NCI-H1417 treated with DMSO at 0.1 percent for 48 hours (cell line): Measurements from ENCODE around the gene ANKS1B.

ENCODE experiments used
- DNase-seq: peaks from one replicate; lab custom pipeline; 2025; lab: John Stamatoyannopoulos, UW

The ANKS1B gene

DNA sequence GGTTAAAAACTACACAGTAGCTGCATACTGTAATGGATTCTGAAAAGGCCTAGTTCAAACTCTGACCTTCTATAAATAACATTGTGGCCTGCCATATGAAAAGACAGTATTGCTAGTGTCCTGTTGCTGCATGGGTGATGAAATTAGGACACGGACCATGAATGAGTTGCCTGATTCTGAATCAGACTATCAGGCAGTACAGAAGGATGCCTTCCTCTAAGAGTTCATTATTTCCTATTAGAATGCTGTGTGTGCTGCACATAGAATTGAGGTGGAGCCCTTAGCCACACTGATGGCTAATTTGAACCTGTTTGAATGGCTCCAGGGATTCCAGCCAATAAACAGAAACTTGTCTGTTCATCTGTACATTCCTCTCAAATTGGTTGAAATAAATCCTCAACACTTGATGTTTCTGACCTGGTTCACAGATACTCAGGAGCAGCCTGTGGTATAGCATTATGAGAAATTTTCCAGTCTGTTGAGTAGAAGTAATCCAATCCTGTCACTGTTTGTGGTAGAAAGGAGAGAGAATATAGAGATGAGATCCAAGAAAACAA lies 856.4 kb downstream of the ANKS1B start:
- no peak for DNase-seq

DNA sequence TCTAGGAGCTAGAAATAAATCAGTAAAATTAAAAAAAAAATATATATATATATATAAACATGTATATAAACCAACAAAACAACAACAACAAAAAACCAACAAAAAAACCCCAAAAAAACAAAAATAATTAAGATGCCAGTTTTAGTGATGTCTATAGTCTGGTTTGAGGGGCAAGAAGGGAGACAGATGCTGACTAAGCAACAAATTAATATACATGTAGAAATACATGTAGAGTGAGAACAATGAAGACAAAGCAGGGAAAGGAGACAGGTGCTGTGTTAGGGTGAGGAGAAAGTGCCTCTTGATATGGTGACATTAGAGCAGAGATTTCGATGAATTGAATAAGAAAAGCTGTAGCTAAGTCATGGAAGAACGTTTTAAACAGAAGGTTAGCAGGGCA lies 861.8 kb downstream of the ANKS1B start:
- no peak for DNase-seq

- DNase-seq = no peak
Observed at GRCh38 chr12:99122496-99122895, 862.2 kb downstream of the ANKS1B start.

DNA sequence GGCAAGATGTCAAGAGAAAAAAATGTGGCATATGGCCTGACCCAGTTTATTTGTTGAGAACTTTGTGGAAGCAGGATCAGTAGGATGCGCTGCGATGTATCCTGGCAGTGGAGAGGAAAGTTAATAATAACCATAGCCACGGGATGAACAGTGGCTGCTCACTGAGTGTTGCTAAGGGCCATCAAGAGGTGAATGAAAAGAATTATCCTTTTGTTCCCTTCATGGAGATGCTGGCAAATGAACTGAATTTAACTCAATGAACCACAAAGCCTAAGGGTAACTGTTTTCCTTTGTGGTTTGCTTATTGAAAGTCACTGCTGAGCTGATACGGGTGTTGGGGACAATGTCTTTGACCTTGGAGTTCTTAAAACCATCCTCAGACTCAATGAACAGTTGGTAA lies 863.2 kb downstream of the ANKS1B start:
- no peak for DNase-seq

DNA sequence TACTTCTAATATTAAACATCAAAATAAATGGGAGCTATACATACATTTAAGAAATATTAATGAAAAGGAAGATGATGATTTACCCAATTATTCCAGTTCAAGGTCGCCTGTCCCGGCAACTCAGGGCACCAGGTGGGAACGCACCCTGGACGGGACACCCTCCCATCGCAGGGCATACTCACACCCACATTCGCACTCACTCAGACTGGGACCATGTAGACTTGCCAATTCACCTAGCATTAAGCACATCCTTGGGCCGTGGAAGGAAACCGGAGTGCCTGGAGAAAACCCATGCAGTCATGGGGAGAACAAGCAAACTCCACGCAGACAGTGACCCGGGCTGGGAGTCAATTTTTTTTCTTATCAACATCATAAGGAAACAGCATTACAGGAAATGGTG lies 864.8 kb downstream of the ANKS1B start:
- DNase-seq = no peak

DNA sequence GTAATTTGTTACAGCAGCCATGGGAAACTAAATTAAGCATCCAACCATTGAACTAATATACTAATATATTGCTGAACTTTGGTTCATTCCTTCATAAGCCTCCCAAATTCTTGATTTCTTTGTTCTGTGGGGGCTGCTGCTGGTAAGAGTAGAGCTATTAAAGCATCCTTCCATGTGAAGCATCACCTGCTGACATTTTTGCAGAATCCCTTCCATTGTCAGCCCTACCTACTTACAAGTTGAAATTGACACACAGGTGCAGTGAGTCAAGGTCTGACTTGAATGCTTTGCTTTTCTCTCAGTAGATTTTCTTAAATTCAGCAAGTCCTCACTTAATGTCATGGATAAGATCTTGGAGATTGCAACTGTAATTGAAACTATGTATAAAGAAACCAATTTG lies 865.3 kb downstream of the ANKS1B start:
- DNase-seq = no peak

- peak; percentile 70 for DNase-seq
Observed at GRCh38 chr12:99111600-99111999, 873.1 kb downstream of the ANKS1B start.

GRCh38 chr12:99110868-99111267 lies 873.9 kb downstream of the ANKS1B start:
- peak; percentile 40 for DNase-seq

- DNase-seq = no peak
Observed at GRCh38 chr12:99110212-99110611, 874.5 kb downstream of the ANKS1B start.

GRCh38 chr12:99108924-99109323 lies 875.8 kb downstream of the ANKS1B start:
- no peak for DNase-seq

GRCh38 chr12:99099786-99100185 lies 885.0 kb downstream of the ANKS1B start:
- DNase-seq = no peak

DNA sequence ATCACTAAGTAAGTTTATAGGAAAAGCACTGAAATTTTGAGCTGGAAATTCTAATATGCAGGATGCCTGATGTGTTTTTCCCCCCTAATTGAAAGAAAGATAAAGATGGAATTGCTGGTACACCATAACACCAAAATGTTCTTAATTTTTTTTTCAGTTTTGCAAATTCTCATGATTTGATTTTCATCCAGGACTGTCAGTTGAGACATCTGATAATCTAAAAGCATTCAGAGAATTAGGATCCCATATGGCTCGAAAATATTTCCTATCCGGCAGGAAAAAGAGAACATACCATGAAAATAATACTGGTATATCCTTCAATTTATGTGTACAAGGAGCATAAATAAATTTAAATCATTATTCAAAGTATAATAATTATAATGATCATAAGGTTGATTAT lies 887.6 kb downstream of the ANKS1B start:
- no peak for DNase-seq

DNA sequence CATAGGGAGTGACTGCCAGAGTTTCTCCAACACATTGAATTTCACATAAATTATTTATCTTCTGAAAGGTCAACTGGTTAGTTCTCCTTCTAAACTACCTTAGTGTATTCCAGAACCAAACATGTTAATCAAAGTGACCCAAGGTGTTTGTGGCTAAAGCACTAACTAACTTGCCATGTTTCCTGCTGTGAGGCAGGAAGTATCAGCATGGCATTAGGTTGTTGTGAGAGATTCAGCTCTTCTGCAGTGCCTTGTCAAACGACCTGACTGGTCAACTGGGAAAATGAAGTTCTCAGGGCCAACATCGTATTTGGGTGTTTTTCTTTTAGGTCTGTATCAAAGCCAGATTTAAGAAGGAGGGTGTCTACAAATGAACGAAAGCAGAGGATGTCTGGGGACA lies 891.6 kb downstream of the ANKS1B start:
- no peak for DNase-seq

GRCh38 chr12:99092100-99092851 lies 892.5 kb downstream of the ANKS1B start:
- DNase-seq = no peak

DNA sequence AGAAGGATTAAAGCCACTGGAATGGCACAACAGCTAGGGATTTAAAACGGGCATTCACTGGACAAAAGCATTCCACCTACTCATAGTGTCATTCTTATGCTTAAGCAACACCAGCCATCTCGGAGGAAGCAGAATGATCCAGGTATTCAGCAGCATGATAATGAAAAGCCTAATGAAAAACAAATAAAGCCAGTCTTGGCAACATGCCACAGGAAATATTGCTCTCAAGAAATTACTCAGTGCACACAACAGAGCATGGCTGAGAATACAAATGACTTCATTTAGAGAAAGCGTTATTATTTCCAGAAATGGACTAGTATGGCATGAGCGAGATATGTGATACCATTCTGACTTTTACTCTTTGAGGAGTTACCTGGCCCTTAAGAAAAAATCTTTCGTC lies 897.5 kb downstream of the ANKS1B start:
- peak; percentile 63 for DNase-seq

- DNase-seq = no peak
Observed at GRCh38 chr12:99079811-99080210, 904.9 kb downstream of the ANKS1B start.

- DNase-seq = peak; percentile 58
Observed at GRCh38 chr12:99068993-99069747, 915.6 kb downstream of the ANKS1B start.

GRCh38 chr12:99067171-99067785 lies 917.5 kb downstream of the ANKS1B start:
- no peak for DNase-seq

DNA sequence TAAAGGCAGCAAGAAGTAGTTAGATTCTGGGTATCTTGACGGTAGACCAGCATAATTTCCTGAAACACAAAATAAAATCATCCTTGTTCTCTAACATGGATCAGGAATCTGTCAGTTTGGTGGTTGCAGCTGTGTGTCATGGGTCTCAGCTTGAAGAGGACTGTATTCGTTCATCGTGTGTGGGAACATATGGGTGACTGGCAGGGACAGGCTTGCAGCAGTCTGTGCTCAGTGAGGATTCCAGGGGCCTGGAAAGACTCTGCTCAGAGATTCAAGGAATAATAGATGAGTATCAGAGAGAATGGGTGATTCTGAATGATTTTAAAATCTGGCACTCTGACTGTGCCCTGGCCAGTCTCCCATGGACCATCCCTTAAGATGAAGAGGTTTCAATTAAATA lies 918.0 kb downstream of the ANKS1B start:
- no peak for DNase-seq

GRCh38 chr12:99063182-99063581 lies 921.6 kb downstream of the ANKS1B start:
- no peak for DNase-seq

- DNase-seq = no peak
Observed at GRCh38 chr12:99059824-99060511, 924.8 kb downstream of the ANKS1B start.

DNA sequence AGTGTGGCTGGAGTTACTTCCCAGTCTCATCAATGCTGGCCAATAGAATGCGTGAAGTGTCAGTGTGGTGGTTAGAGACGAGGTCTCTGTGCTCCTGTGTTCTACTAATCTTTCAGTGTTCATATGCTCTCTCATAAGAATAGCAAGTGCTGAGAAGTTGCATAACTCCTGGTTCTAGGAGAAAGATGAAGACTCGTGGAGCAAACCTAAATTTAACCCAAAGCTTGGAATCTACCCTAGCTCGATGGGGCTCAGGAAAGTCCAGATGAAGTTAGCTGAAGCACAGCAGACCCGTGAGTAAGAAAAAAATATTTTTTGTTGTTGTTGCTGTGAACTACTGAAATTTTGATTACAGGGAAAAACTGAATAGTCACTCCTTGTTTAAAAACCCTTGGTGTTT lies 927.1 kb downstream of the ANKS1B start:
- DNase-seq = no peak
